Caco-2 (cell line): ENCODE data around the gene EFNA1. TPM values are rescaled to one million over a fixed set of nuclear protein-coding genes. Genes with fewer than 3 reads are reported as not detected.
"Not testable (repeated sequence)": the region's sequence is repeated elsewhere in the genome, so short reads cannot be mapped to it uniquely, and the experiment has no call there.

Experiments
- BruUV-seq: library from RNA; stranded (reverse); fragments of 400-500 nt; replicated peaks from 2 replicates; lab custom pipeline; 2021; lab: Mats Ljungman, UMichigan
- CTCF ChIA-PET: fragments of 300-600 bp; sonication (Branson Sonifier 250); formaldehyde crosslinking; loops from one replicate; lab custom pipeline; 2022; ENCODE audit warnings: antibody characterized with exemption; lab: Charles Lee
- POLR2A ChIA-PET: fragments of 300-600 bp; sonication (Branson Sonifier 250); formaldehyde crosslinking; loops from one replicate; lab custom pipeline; 2022; ENCODE audit warnings: antibody characterized with exemption; lab: Charles Lee
- DNase-seq, 2 experiments: peaks; one replicate each; pipeline versions ENCODE4 v3.0.0 to v3.0.0-alpha.2; 2020 to 2022
- H3K27me3 ChIP-seq: replicated peaks from 2 replicates; pipeline ENCODE4 v1.6.0; 2011; ENCODE audit warnings: low read length; ENCODE audit not compliant: control insufficient read depth, insufficient read depth
- H3K36me3 ChIP-seq: 2 replicates; pipeline ENCODE4 v1.5.1; 2011; ENCODE audit warnings: low read length; ENCODE audit not compliant: control insufficient read depth, insufficient read depth
- H3K4me1 ChIP-seq: fragments of 250-450 bp; sonication (Bioruptor Pico); 2 replicates; pipeline ENCODE4 v1.5.1; 2020; ENCODE audit warnings: mild to moderate bottlenecking
- H3K4me3 ChIP-seq: 2 replicates; pipeline ENCODE4 v1.5.1; 2011; ENCODE audit warnings: low read depth, mild to moderate bottlenecking, control low read depth, low read length
- H3K9me3 ChIP-seq: fragments of 250-450 bp; sonication (Bioruptor Pico); 2 replicates; pipeline ENCODE4 v1.5.1; 2020; ENCODE audit warnings: mild to moderate bottlenecking, moderate library complexity
- H3K27ac Mint-ChIP-seq: one replicate; pipeline ENCODE4 v1.8.0; 2022; ENCODE audit warnings: mixed read lengths; ENCODE audit not compliant: unreplicated experiment
- H3K27me3 Mint-ChIP-seq: one replicate; pipeline ENCODE4 v1.8.0; 2022; ENCODE audit warnings: mixed read lengths; ENCODE audit not compliant: insufficient read depth, unreplicated experiment
- H3K36me3 Mint-ChIP-seq: one replicate; pipeline ENCODE4 v1.8.0; 2022; ENCODE audit warnings: mild to moderate bottlenecking, mixed read lengths; ENCODE audit not compliant: insufficient read depth, unreplicated experiment
- H3K4me1 Mint-ChIP-seq: one replicate; pipeline ENCODE4 v1.8.0; 2022; ENCODE audit warnings: low read depth, mixed read lengths; ENCODE audit not compliant: unreplicated experiment
- H3K4me3 Mint-ChIP-seq: one replicate; pipeline ENCODE4 v1.8.0; 2022; ENCODE audit warnings: mild to moderate bottlenecking, moderate library complexity, mixed read lengths; ENCODE audit not compliant: unreplicated experiment
- H3K9me3 Mint-ChIP-seq: one replicate; pipeline ENCODE4 v1.8.0; 2022; ENCODE audit warnings: mixed read lengths; ENCODE audit not compliant: unreplicated experiment
- intact Hi-C: fragments of 100-400 bp; cut with micrococcal nuclease; formaldehyde crosslinking; loops from one replicate; pipeline ENCODE4 v1.10.0; 2022; ENCODE audit not compliant: unreplicated experiment
- total RNA-seq: library from RNA; stranded (reverse); gene quantifications from 2 replicates; pipeline ENCODE4 v1.2.3, GENCODE V29; 2022
- TF ChIP-seq, protein P1 (sequence below), 2 experiments: fragments of 200-600 bp in 1 of 2; IDR thresholded peaks; 1 replicate in 1 of 2; 2 replicates in 1 of 2; pipeline versions ENCODE4 v1.5.1 to v1.8.0; 2011 to 2022; ENCODE audit warnings: antibody characterized with exemption in 1 of 2, control low read depth in 1 of 2, inconsistent platforms in 1 of 2, low read depth in 1 of 2, low read length in 1 of 2, mild to moderate bottlenecking in 1 of 2, moderate library complexity in 1 of 2; ENCODE audit not compliant: insufficient read depth in 1 of 2, severe bottlenecking in 1 of 2, unreplicated experiment in 1 of 2

The EFNA1 gene
- total RNA-seq, 1 experiment from 2014 or later = 47.9 TPM

DNA sequence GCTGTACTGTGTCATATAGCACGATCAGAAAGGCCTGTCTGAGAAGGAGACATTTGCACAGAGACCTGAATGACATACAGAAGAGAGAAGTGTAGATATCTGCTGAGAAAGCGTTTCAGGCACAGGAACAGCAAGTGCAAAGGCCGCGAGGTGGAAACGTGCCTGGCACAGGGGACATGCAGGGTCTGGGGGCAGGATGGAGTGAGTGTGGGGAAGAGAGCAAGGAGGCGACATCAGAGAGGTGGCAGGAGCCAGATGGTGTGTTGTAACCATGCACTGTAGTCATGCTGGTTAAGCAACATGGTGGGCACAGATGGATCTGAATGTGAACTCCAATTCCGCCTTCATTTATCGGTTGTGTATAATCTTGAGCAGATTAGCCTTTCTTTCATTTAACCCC, 32.5 kb downstream of the EFNA1 start:
- Histone ChIP-seq H3K36me3 (no peaks in the 10 kb centered on the region), H3K27me3 (no peaks in the 10 kb centered on the region), H3K4me3 (no peak overlapping the region), H3K4me1 (no peaks in the 10 kb centered on the region), H3K9me3 (no peaks in the 10 kb centered on the region)
- Mint-ChIP-seq H3K4me1 (no peaks in the 10 kb centered on the region), H3K27ac (no peak overlapping the region), H3K9me3 (no peaks in the 10 kb centered on the region), H3K27me3 (no peaks in the 10 kb centered on the region), H3K36me3 (no peaks in the 10 kb centered on the region), H3K4me3 (no peak overlapping the region)
- BruUV-seq = no TSS peak
- DNase-seq = no peak
- TF ChIP-seq, protein P1, sequence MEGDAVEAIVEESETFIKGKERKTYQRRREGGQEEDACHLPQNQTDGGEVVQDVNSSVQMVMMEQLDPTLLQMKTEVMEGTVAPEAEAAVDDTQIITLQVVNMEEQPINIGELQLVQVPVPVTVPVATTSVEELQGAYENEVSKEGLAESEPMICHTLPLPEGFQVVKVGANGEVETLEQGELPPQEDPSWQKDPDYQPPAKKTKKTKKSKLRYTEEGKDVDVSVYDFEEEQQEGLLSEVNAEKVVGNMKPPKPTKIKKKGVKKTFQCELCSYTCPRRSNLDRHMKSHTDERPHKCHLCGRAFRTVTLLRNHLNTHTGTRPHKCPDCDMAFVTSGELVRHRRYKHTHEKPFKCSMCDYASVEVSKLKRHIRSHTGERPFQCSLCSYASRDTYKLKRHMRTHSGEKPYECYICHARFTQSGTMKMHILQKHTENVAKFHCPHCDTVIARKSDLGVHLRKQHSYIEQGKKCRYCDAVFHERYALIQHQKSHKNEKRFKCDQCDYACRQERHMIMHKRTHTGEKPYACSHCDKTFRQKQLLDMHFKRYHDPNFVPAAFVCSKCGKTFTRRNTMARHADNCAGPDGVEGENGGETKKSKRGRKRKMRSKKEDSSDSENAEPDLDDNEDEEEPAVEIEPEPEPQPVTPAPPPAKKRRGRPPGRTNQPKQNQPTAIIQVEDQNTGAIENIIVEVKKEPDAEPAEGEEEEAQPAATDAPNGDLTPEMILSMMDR (IDR thresholded peaks at IDR 0.05; ENCODE audit: insufficient read depth in 1 of 2, low read depth in 1 of 2, low read length in 1 of 2, severe bottlenecking in 1 of 2, unreplicated experiment in 1 of 2) = no peak
- POLR2A ChIA-PET = no interaction called here
- intact Hi-C loops = no loop called here
- CTCF ChIA-PET = no interaction called here

DNA sequence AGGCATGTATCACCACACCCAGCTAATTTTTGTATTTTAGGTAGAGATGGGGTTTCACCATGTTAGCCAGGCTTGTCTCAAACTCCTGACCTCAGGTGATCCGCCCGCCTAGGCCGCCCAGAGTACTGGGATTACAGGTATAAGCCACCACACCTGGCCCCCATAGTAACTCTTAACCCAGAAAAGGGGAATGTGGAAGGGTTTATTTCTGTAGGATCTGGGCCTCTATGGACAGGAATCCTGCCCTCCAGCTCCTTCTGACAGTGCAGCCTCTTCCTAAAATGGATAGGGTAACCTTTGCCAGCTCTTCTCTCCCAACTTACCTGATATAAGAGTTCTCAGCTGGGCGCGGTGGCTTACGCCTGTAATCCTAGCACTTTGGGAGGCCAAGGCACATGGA, 35.0 kb downstream of the EFNA1 start:
- POLR2A ChIA-PET = not testable (repeated sequence)

DNA sequence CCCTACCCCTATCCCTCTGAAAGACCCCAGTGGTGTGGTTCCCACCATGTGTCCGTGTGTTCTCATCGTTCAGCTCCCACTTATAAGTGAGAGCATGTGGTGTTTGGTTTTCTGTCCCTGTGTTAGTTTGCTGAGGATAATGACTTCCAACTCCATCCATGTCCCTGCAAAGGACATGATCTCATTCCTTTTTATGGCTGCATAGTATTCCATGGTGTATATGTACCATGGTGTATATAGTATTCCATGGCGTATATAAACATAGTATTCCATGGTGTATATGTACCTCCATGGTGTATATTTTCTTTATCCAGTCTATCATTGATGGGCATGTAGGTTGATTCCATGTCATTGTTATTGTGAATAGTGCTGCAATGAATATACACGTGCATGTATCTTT, 36.1 kb downstream of the EFNA1 start:
- H3K36me3 Mint-ChIP-seq, H3K4me1 ChIP-seq, POLR2A ChIA-PET, DNase-seq, H3K9me3 Mint-ChIP-seq, H3K27ac Mint-ChIP-seq, H3K27me3 ChIP-seq, H3K4me1 Mint-ChIP-seq, BruUV-seq, H3K4me3 Mint-ChIP-seq, H3K36me3 ChIP-seq, intact Hi-C loops, H3K4me3 ChIP-seq, H3K27me3 Mint-ChIP-seq, H3K9me3 ChIP-seq: not testable (repeated sequence)
- CTCF ChIA-PET = interaction anchor here (1.1 kb wide), 1 partner anchor 9 kb away, joined by 4 read pairs; the partner anchor contains the start of gene KRTCAP2

More for the DNA sequence above, 35.0 kb downstream of the EFNA1 start:
- H3K9me3 ChIP-seq, H3K4me3 ChIP-seq, CTCF ChIA-PET, H3K4me3 Mint-ChIP-seq, H3K4me1 ChIP-seq, H3K36me3 Mint-ChIP-seq, DNase-seq, BruUV-seq, H3K9me3 Mint-ChIP-seq, H3K27me3 ChIP-seq, H3K4me1 Mint-ChIP-seq, H3K36me3 ChIP-seq, H3K27me3 Mint-ChIP-seq, H3K27ac Mint-ChIP-seq, intact Hi-C loops: not testable (repeated sequence)

DNA sequence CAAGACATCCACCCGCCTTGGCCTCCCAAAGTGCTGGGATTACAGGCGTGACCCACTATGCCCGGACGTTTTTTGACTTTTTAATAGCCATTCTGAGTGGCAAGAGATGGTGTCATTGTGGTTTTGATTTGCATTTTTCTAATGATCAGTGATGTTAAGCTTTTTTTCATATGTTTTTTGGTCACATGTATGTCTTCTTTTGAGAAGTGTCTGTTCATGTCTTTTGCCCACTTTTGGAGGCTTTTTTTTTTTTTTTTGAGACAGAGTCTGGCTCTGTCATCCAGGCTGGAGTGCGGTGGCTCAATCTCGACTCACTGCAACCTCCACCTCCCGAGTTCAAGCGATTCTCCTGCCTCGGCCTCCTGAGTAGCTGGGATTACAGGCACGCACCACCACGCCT, 36.9 kb downstream of the EFNA1 start:
- H3K4me3 Mint-ChIP-seq, POLR2A ChIA-PET, H3K4me3 ChIP-seq, H3K36me3 Mint-ChIP-seq, BruUV-seq, H3K4me1 Mint-ChIP-seq, H3K27me3 ChIP-seq, DNase-seq, H3K4me1 ChIP-seq, H3K27me3 Mint-ChIP-seq, intact Hi-C loops, H3K27ac Mint-ChIP-seq, H3K9me3 Mint-ChIP-seq, H3K9me3 ChIP-seq, H3K36me3 ChIP-seq: not testable (repeated sequence)
- CTCF ChIA-PET = interaction anchor here (0.7 to 1.1 kb wide), 2 partner anchors 8 to 39 kb away, joined by 4 to 5 read pairs; partner anchors contain the start of gene KRTCAP2
